ENCODE measurements around the gene PSEN2. TPM values are rescaled to one million over a fixed set of nuclear protein-coding genes. Genes with fewer than 3 reads are reported as not detected.

PSEN2 gene
- total and polyA plus RNA-seq, 10 of the 15 experiments (the other 5 are each of a cell fraction or from before 2014, with no cell fraction given): 0.90 to 13.3 (median 7.0) TPM

- TF ChIP-seq ETV6 (conservative IDR thresholded peaks at IDR 0.05 in 1 of 2, IDR thresholded peaks at IDR 0.05 in 1 of 2; ENCODE audit: borderline replicate concordance in 1 of 2, low read depth in 1 of 2) (no peak), POLR2AphosphoS5 (IDR thresholded peaks at IDR 0.05; ENCODE audit: low read length) (0 out of 2 replicates have a peak, but pooled peaks have one; percentile 24), NR2F1 (conservative IDR thresholded peaks at IDR 0.05) (no peak), E2F4 (IDR thresholded peaks at IDR 0.05; ENCODE audit: low read depth, low read length) (no peak)
Observed at GRCh38 chr1:226825746-226826100, 44.7 kb upstream of the PSEN2 start (continued).

- Histone ChIP-seq H3K27me3 (replicated peaks in 1 of 2; ENCODE audit: control insufficient read depth in 2 of 2, insufficient read depth in 2 of 2, low read length in 1 of 2) (no peaks in the 10 kb centered on the region), H3K4me1 (ENCODE audit: control insufficient read depth, insufficient read depth, low read length) (peaks cover 31% of the 10 kb centered on the region), H3K79me2 (ENCODE audit: control insufficient read depth, insufficient read depth, low read length) (no peaks in the 10 kb centered on the region), H3K4me3 (no peak overlapping the region), H3K9me3 (replicated peaks; ENCODE audit: control insufficient read depth, insufficient read depth, low read length) (no peaks in the 10 kb centered on the region), H3K4me2 (ENCODE audit: control insufficient read depth, insufficient read depth) (no peak overlapping the region), H4K20me1 (ENCODE audit: control insufficient read depth, insufficient read depth) (no peaks in the 10 kb centered on the region), H3K9ac (ENCODE audit: control insufficient read depth, insufficient read depth, low read length) (no peak overlapping the region), H3K36me3 (ENCODE audit: control insufficient read depth in 2 of 2, insufficient read depth in 2 of 2, low read length in 1 of 2) (no peaks in the 10 kb centered on the region), H2AFZ (ENCODE audit: control insufficient read depth, low read depth, low read length) (no peak overlapping the region), H3K27ac (ENCODE audit: control insufficient read depth, insufficient read depth) (peak overlapping the region; percentile 85; the same call in 1 of the 2 replicates)
- DNase-seq (ENCODE audit: low read depth, low spot score): no peak
- no peak for TF ChIP-seq ASH2L (IDR thresholded peaks at IDR 0.05; ENCODE audit: borderline replicate concordance, low read depth)
- no peak for TF ChIP-seq CEBPZ (IDR thresholded peaks at IDR 0.05; ENCODE audit: low read depth, low read length)
- no peak for ATAC-seq
- intact Hi-C loops (cut with micrococcal nuclease; ENCODE audit: unreplicated experiment) (loop anchor here (5.0 kb wide), 3 partner anchors 54 to 279 kb away; partner anchors contain the start of gene STUM), in situ Hi-C loops (cut with MboI) (loop anchor here (5.0 to 10.0 kb wide), 2 partner anchors 92 to 194 kb away; partner anchors contain the start of gene ITPKB)
- POLR2A ChIA-PET: interaction anchor here (0.8 to 2.9 kb wide), 9 partner anchors 39 to 149 kb away, joined by 3 to 32 read pairs (median 7); partner anchors contain the start of gene ITPKB
- SMC1A ChIA-PET (ENCODE audit: uncharacterized antibody, unreplicated experiment): interaction anchor here (0.5 to 7.7 kb wide), 28 partner anchors 10 to 1075 kb away, joined by 3 to 86 read pairs (median 8); partner anchors contain the start of gene ITPKB
- BruUV-seq (replicated peaks): no TSS peak
- CTCF ChIA-PET: interaction anchor here (0.7 to 6.9 kb wide), 24 partner anchors 12 to 278 kb away, joined by 3 to 112 read pairs (median 4); partner anchors contain the start of gene STUM
- WGBS (ENCODE audit: insufficient coverage, insufficient replicate concordance, low lambda C conversion rate, missing lambda C conversion rate): 91% methylated on average over 18 of the region's 19 CpGs
- no peak for FAIRE-seq
- RAD21 ChIA-PET (ENCODE audit: unreplicated experiment): interaction anchor here (0.6 to 5.3 kb wide), 31 partner anchors 10 to 401 kb away, joined by 3 to 42 read pairs (median 5); partner anchors contain the start of gene ITPKB
Observed at GRCh38 chr1:226826479-226827261, 43.7 kb upstream of the PSEN2 start.

Data from GM12878 (cell line).